Mesodermal cell (in vitro differentiated cells): Measurements from ENCODE around the gene INHBA.

Experiments
- H3K27ac ChIP-seq: 2 replicates; pipeline ENCODE4 v1.7.0; 2013; ENCODE audit warnings: mild to moderate bottlenecking, low read depth, low read length, moderate library complexity; ENCODE audit not compliant: severe bottlenecking
- H3K36me3 ChIP-seq: 2 replicates; pipeline ENCODE4 v1.7.1; 2013; ENCODE audit warnings: mild to moderate bottlenecking, low read length, moderate library complexity; ENCODE audit not compliant: control insufficient read depth, insufficient read depth
- H3K4me1 ChIP-seq: one replicate; pipeline ENCODE4 v1.7.1; 2013; ENCODE audit warnings: mild to moderate bottlenecking, low read length; ENCODE audit not compliant: insufficient read depth, control insufficient read depth, poor library complexity, severe bottlenecking
- H3K4me3 ChIP-seq: 2 replicates; pipeline ENCODE4 v1.7.0; 2013; ENCODE audit warnings: low read length, control low read depth, mild to moderate bottlenecking; ENCODE audit not compliant: insufficient read depth, poor library complexity, severe bottlenecking; ENCODE audit errors: extremely low read depth
- H3K9me3 ChIP-seq: 2 replicates; pipeline ENCODE4 v1.7.1; 2013; ENCODE audit warnings: mild to moderate bottlenecking, low read length, moderate library complexity; ENCODE audit not compliant: control insufficient read depth
- WGBS, 2 experiments: methylation state at CpG; one replicate each; pipeline ENCODE4 v1.1.5; 2013; ENCODE audit warnings: missing lambda C conversion rate in 2 of 2; ENCODE audit not compliant: insufficient coverage in 2 of 2; 5-methylcytosine and 5-hydroxymethylcytosine counted together

INHBA gene

GRCh38 chr7:41732843-41733306, 30.0 kb upstream of the INHBA start:
- H3K4me1 ChIP-seq = peaks cover 17% of the 10 kb centered on the region
- H3K36me3 ChIP-seq = no peaks in the 10 kb centered on the region
- peak overlapping the region; percentile 18 for H3K27ac ChIP-seq
- no peaks in the 10 kb centered on the region for H3K9me3 ChIP-seq
- WGBS, 2 experiments = 87 to 90% methylated on average over 6 to 7 of the region's 7 CpGs
- no peak overlapping the region for H3K4me3 ChIP-seq

- WGBS, 2 experiments = 83% methylated on average over 1 of the region's 3 CpGs; no CpG with 5 or more reads in 1 of the 2 experiments
- H3K4me1 ChIP-seq = peaks cover 17% of the 10 kb centered on the region
- no peaks in the 10 kb centered on the region for H3K9me3 ChIP-seq
- H3K27ac ChIP-seq = peak overlapping the region; percentile 18
- H3K4me3 ChIP-seq = no peak overlapping the region
- H3K36me3 ChIP-seq = no peaks in the 10 kb centered on the region
Observed at GRCh38 chr7:41732436-41732785, 29.5 kb upstream of the INHBA start.

- Histone ChIP-seq H3K9me3 (no peaks in the 10 kb centered on the region), H3K36me3 (no peaks in the 10 kb centered on the region), H3K27ac (no peak overlapping the region), H3K4me3 (no peak overlapping the region), H3K4me1 (peaks cover 17% of the 10 kb centered on the region)
- 90 to 92% methylated on average over 3 to 5 of the region's 7 CpGs for WGBS, 2 experiments
Observed at GRCh38 chr7:41731493-41732435, 28.9 kb upstream of the INHBA start.

- Histone ChIP-seq H3K36me3 (no peaks in the 10 kb centered on the region), H3K4me1 (peaks cover 17% of the 10 kb centered on the region), H3K4me3 (no peak overlapping the region), H3K9me3 (no peaks in the 10 kb centered on the region), H3K27ac (no peak overlapping the region)
- WGBS, 2 experiments = 71% methylated on average over 1 of the region's 3 CpGs; no CpG with 5 or more reads in 1 of the 2 experiments
Observed at GRCh38 chr7:41730668-41731067, 27.8 kb upstream of the INHBA start.

GRCh38 chr7:41730161-41730560, 27.3 kb upstream of the INHBA start:
- no CpG with 5 or more reads among the region's 1 CpG for WGBS, 2 experiments
- no peak overlapping the region for H3K4me3 ChIP-seq

GRCh38 chr7:41729059-41729458, 26.2 kb upstream of the INHBA start:
- no peaks in the 10 kb centered on the region for H3K36me3 ChIP-seq
- H3K4me3 ChIP-seq = no peak overlapping the region
- H3K9me3 ChIP-seq = no peaks in the 10 kb centered on the region
- 91 to 98% methylated on average over 4 of the region's 4 CpGs for WGBS, 2 experiments
- peaks cover 17% of the 10 kb centered on the region for H3K4me1 ChIP-seq
- no peak overlapping the region for H3K27ac ChIP-seq

More at GRCh38 chr7:41730161-41730560, 27.3 kb upstream of the INHBA start:
- peaks cover 17% of the 10 kb centered on the region for H3K4me1 ChIP-seq
- H3K36me3 ChIP-seq = no peaks in the 10 kb centered on the region
- H3K9me3 ChIP-seq = no peaks in the 10 kb centered on the region
- H3K27ac ChIP-seq = no peak overlapping the region

GRCh38 chr7:41725013-41725412, 22.1 kb upstream of the INHBA start:
- H3K4me1 ChIP-seq = peaks cover 1% of the 10 kb centered on the region
- no peaks in the 10 kb centered on the region for H3K9me3 ChIP-seq
- WGBS, 2 experiments = 95% methylated on average over 4 to 6 of the region's 6 CpGs
- H3K36me3 ChIP-seq = no peaks in the 10 kb centered on the region
- H3K27ac ChIP-seq = no peak overlapping the region
- H3K4me3 ChIP-seq = no peak overlapping the region

- H3K9me3 ChIP-seq = no peaks in the 10 kb centered on the region
- no CpG with 5 or more reads among the region's 1 CpG for WGBS, 2 experiments
- H3K36me3 ChIP-seq = no peaks in the 10 kb centered on the region
- H3K4me3 ChIP-seq = no peak overlapping the region
- no peak overlapping the region for H3K27ac ChIP-seq
- H3K4me1 ChIP-seq = no peaks in the 10 kb centered on the region
Observed at GRCh38 chr7:41720886-41721285, 18.0 kb upstream of the INHBA start.

GRCh38 chr7:41720046-41720445, 17.2 kb upstream of the INHBA start:
- H3K4me3 ChIP-seq = no peak overlapping the region
- no peaks in the 10 kb centered on the region for H3K9me3 ChIP-seq
- H3K4me1 ChIP-seq = no peaks in the 10 kb centered on the region
- no peaks in the 10 kb centered on the region for H3K36me3 ChIP-seq
- no peak overlapping the region for H3K27ac ChIP-seq
- 92 to 96% methylated on average over 4 of the region's 4 CpGs for WGBS, 2 experiments

GRCh38 chr7:41716691-41717090, 13.8 kb upstream of the INHBA start:
- 89 to 92% methylated on average over 10 to 11 of the region's 11 CpGs for WGBS, 2 experiments
- Histone ChIP-seq H3K36me3 (no peaks in the 10 kb centered on the region), H3K9me3 (no peaks in the 10 kb centered on the region), H3K4me1 (no peaks in the 10 kb centered on the region), H3K4me3 (no peak overlapping the region), H3K27ac (no peak overlapping the region)

GRCh38 chr7:41715000-41715399, 12.1 kb upstream of the INHBA start:
- Histone ChIP-seq H3K27ac (no peak overlapping the region), H3K9me3 (no peaks in the 10 kb centered on the region), H3K4me1 (no peaks in the 10 kb centered on the region), H3K36me3 (no peaks in the 10 kb centered on the region), H3K4me3 (no peak overlapping the region)
- 83 to 88% methylated on average over 6 of the region's 8 CpGs for WGBS, 2 experiments
